ENCODE results near the gene HPSE2. TPM values are rescaled to one million over a fixed set of nuclear protein-coding genes. Genes with fewer than 3 reads are reported as not detected.

The HPSE2 gene
- total and polyA plus RNA-seq, 7 donors = under 0.01 to 11.8 (median 4.8) TPM

- 70 to 80% methylated on average over 1 of the region's 1 CpG for WGBS, 2 donors
- H3K9me3 ChIP-seq = no peaks in the 10 kb centered on the region
- H3K36me3 ChIP-seq = no peaks in the 10 kb centered on the region
- H3K4me3 ChIP-seq = no peak overlapping the region
- intact Hi-C loops (cut with DNase I) = no loop called here
- peaks cover 0 to 5% (median 0%) of the 10 kb centered on the region in 4 donors for H3K4me1 ChIP-seq
- H3K27ac ChIP-seq = no peak overlapping the region
- H3K27me3 ChIP-seq = no peaks in the 10 kb centered on the region
- no peak for TF ChIP-seq EP300 (IDR thresholded peaks at IDR 0.05)
- no peak for TF ChIP-seq POLR2AphosphoS5 (IDR thresholded peaks at IDR 0.05)
- no peak for TF ChIP-seq CTCF (IDR thresholded peaks at IDR 0.05)
- no peak for TF ChIP-seq POLR2A (IDR thresholded peaks at IDR 0.05)
- no peak for DNase-seq
These were observed 607.9 kb downstream of the HPSE2 start for GRCh38 chr10:98627711-98628110.

DNA sequence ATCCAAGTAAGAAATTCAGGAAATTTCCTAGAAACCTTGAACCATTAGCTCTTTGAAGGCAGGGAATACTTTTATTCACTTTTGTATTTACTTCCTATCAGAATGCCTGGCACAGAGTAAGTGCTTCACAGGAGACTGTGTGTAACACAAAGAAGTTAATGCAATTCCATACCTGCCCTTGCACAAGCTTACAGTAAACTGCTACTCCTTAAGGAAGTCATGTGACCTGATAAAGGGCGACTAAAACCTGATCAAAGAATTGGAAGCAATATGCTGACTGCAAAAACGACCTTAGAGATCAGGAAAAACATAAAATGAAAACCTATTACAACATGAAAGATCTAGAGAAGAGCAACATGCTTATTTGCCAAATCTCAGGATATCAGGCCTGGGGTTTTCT, 610.7 kb downstream of the HPSE2 start:
- intact Hi-C loops (cut with DNase I) = no loop called here
- no peaks in the 10 kb centered on the region for H3K9me3 ChIP-seq
- TF ChIP-seq EP300 (IDR thresholded peaks at IDR 0.05) (no peak), POLR2AphosphoS5 (IDR thresholded peaks at IDR 0.05) (no peak), CTCF (IDR thresholded peaks at IDR 0.05) (no peak), POLR2A (IDR thresholded peaks at IDR 0.05) (no peak)
- H3K36me3 ChIP-seq = no peaks in the 10 kb centered on the region
- peaks cover 0 to 15% (median 0%) of the 10 kb centered on the region in 4 donors for H3K4me1 ChIP-seq
- H3K4me3 ChIP-seq = no peak overlapping the region
- DNase-seq = no peak
- WGBS, 2 donors = 16 to 52% methylated on average over 2 of the region's 2 CpGs
- H3K27me3 ChIP-seq = no peaks in the 10 kb centered on the region
- no peak overlapping the region for H3K27ac ChIP-seq

DNA sequence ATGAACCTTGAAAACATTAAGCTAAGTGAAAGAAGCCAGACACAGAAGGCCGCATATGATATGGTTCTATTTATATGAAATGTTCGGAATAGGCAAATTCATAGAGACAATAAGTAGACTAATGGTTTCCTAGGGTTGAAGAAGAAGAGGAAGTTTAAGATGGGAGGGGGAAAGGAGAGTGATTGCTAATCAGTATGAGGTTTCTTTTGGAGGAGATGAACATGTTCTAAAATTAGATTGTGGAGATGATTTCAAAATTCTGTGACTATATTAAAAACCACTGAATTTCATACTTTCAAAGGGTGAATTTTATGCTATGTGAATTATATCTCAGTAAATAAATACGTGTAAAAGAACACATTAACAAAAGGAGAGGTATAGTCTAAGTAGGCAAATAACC, 612.5 kb downstream of the HPSE2 start:
- WGBS, 2 donors = 81 to 82% methylated on average over 3 of the region's 3 CpGs

GRCh38 chr10:98621630-98622029, 614.0 kb downstream of the HPSE2 start:
- no peak for DNase-seq
- H3K27ac ChIP-seq = no peak overlapping the region
- no peaks in the 10 kb centered on the region for H3K9me3 ChIP-seq
- TF ChIP-seq POLR2A (IDR thresholded peaks at IDR 0.05) (no peak), CTCF (IDR thresholded peaks at IDR 0.05) (no peak), POLR2AphosphoS5 (IDR thresholded peaks at IDR 0.05) (no peak), EP300 (IDR thresholded peaks at IDR 0.05) (no peak)
- no peak overlapping the region for H3K4me3 ChIP-seq
- H3K27me3 ChIP-seq = no peaks in the 10 kb centered on the region
- WGBS, 2 donors = 67 to 70% methylated on average over 1 of the region's 1 CpG
- peaks cover 0 to 46% (median 23%) of the 10 kb centered on the region in 4 donors for H3K4me1 ChIP-seq
- intact Hi-C loops (cut with DNase I) = no loop called here
- H3K36me3 ChIP-seq = no peaks in the 10 kb centered on the region

More for the DNA sequence above, 612.5 kb downstream of the HPSE2 start:
- intact Hi-C loops (cut with DNase I) = no loop called here
- Histone ChIP-seq H3K4me3 (no peak overlapping the region), H3K27me3 (no peaks in the 10 kb centered on the region), H3K36me3 (no peaks in the 10 kb centered on the region), H3K9me3 (no peaks in the 10 kb centered on the region), H3K4me1 (peaks cover 0 to 30% (median 12%) of the 10 kb centered on the region in 4 donors), H3K27ac (no peak overlapping the region)
- TF ChIP-seq CTCF (IDR thresholded peaks at IDR 0.05) (no peak), POLR2A (IDR thresholded peaks at IDR 0.05) (no peak), EP300 (IDR thresholded peaks at IDR 0.05) (no peak), POLR2AphosphoS5 (IDR thresholded peaks at IDR 0.05) (no peak)
- DNase-seq = no peak

- 51 to 70% methylated on average over 2 of the region's 2 CpGs for WGBS, 2 donors
- intact Hi-C loops (cut with DNase I) = no loop called here
- no peak for DNase-seq
- Histone ChIP-seq H3K4me3 (no peak overlapping the region), H3K4me1 (peaks cover 0 to 56% (median 25%) of the 10 kb centered on the region in 4 donors), H3K27me3 (no peaks in the 10 kb centered on the region), H3K36me3 (no peaks in the 10 kb centered on the region), H3K27ac (no peak overlapping the region), H3K9me3 (no peaks in the 10 kb centered on the region)
- TF ChIP-seq CTCF (IDR thresholded peaks at IDR 0.05) = no peak
- TF ChIP-seq EP300 (IDR thresholded peaks at IDR 0.05) = no peak
- TF ChIP-seq POLR2A (IDR thresholded peaks at IDR 0.05) = no peak
- no peak for TF ChIP-seq POLR2AphosphoS5 (IDR thresholded peaks at IDR 0.05)
These were observed 615.1 kb downstream of the HPSE2 start for GRCh38 chr10:98620503-98620902.

Measured in sigmoid colon (tissue), 7 donors.